HG02981 (cell line): ENCODE results near the gene DENND1B.
A peak's percentile ranks its signal among the peaks of the same experiment; 100 is the strongest.
"Not testable (repeated sequence)": the region's sequence is repeated elsewhere in the genome, so short reads cannot be mapped to it uniquely, and the experiment has no call there.

Experiments used
- ATAC-seq: cut with Tn5 transposase; IDR thresholded peaks from one replicate; pipeline ENCODE4 v1.9.1; 2021; ENCODE audit warnings: mild to moderate bottlenecking, moderate library complexity; ENCODE audit not compliant: unreplicated experiment

The DENND1B gene

DNA sequence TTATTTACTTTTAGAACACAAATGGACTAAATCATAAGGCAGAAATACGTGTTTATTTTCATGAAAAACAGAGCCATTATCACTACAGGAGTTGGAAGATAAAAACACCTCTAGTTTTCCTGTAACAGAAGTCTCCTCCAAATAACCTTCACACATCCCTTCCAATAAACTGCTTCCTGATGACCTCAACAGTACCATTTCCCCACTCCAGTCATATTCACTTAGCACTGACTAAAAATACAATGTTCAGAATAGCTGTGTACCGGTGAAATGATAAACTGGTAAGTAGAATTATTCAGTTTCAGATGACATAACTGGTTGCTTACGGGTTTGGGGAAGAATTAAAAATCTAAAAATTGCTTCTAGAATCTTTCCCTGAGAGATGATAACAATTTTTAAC is 137.9 kb downstream of the DENND1B start:
- ATAC-seq = no peak

DNA sequence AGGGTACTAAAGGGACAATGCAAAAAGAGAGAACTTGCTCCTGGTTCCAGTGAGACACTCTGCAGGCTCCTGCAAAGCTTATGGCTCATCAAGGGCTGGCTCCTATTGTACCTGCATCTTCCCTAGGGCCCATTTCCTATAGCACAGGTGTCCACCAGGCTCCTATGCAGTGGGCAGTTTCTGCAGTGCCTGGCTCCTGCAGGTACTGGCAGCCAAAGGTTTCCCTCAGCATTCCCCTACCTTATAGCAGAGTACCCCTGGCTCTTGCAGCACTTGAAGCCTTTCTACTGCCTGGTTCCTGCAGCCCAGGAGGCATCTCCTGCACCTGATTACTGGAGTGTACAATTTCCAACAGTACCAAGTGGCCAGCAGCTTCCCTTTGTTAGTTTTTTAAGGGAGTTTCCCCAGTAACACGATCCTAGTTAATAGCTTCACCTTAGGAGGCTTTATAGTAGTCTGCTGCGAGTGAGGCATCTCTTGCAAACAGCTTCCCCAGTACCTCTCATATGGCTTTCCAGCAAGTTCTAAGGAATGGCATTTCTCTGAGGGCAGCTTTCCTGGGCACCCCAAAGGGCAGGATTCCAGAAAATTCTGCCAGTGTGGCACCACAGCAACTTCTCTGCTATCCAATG is 141.7 kb downstream of the DENND1B start:
- no peak for ATAC-seq

DNA sequence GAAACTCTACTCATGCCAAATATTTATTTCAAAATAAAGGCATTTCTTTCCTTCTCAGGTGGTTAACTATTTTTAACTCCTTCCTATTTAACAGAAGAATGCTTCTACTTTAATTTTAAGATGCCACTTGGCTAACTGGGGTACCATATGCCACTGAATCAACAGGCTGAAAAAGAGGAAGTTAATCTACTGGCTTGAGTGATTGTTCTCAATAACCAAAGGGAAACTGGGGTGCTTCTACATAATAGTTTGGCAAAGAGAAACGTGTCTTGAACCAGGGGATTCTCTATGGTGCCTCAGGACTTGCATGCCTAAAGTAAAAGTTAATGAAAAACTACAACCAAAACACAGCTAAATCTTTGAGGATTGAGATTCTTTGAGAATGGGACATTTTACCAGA is 142.6 kb downstream of the DENND1B start:
- no peak for ATAC-seq

DNA sequence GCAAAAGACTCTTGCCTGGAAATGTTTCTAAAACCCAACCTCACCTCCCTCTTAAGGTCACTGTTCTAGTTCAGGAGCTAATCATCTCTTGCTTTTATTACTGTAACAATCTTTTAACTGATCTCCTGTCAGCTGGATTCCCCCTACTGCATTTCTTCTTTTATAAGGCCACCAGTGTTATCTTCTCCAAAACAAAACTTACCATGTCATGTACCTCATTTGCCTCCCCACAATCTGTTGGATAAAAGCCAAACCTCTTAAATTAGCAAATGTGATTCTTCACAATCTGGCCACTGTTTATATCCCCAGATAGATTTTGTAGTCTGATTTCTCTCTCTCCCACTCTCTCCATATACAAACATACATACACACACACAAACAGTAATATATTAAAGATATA is 143.3 kb downstream of the DENND1B start:
- no peak for ATAC-seq

DNA sequence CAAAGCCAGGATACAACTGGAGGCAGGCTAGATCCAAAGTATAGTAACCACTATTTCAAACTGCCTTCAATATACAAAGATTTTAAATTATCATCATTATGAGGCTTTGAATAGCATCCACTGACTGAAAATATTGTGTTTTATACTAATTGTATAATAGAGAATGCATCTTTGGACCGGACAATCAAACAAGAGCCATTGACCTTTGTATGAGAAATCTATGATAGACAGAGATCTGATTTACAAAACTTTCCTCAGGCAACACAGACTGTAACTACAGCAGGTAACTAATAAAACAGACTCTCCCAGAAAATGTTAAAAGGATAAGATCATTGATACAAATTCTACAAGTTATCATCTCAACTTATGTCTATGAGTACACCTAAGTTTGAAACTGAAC is 152.9 kb downstream of the DENND1B start:
- no peak for ATAC-seq

DNA sequence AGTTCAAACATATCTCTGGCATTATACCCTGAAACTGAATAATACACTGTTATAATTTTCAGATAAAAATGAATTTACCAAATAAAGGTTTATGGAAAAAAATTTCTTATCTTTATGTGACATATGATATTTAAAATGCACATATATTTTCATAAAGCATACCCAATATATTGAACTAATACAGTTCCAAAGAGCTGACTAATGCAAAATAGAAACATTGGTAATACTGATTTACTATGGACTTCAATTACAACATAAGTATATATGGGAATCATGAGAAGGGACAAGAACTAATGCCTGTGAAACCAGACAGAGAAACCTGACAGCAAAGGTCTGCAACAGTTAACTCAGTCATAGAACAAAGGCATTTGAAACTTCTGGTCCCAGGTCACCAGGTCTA is 153.5 kb downstream of the DENND1B start:
- ATAC-seq = no peak

DNA sequence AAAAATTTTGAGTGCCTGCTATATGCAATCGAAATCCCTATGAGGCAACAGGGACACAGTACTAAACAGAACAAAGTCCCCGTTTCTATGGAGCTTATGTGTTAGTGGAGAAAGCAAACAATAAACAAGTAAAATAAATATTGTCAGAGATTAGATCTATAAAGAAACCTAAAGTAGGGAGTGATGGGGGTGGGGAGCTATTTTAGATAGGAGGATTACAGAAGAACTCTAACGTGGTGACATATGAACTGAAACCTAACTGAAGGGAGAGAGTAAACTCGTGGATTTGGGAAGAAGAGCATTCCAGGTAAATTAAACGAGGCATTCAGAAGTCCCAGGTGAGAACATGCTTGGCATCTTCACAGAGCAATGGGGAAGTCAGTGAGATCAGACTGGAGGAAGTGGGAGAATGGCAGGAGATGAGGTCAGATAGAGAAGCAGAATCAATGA is 154.5 kb downstream of the DENND1B start:
- no peak for ATAC-seq

DNA sequence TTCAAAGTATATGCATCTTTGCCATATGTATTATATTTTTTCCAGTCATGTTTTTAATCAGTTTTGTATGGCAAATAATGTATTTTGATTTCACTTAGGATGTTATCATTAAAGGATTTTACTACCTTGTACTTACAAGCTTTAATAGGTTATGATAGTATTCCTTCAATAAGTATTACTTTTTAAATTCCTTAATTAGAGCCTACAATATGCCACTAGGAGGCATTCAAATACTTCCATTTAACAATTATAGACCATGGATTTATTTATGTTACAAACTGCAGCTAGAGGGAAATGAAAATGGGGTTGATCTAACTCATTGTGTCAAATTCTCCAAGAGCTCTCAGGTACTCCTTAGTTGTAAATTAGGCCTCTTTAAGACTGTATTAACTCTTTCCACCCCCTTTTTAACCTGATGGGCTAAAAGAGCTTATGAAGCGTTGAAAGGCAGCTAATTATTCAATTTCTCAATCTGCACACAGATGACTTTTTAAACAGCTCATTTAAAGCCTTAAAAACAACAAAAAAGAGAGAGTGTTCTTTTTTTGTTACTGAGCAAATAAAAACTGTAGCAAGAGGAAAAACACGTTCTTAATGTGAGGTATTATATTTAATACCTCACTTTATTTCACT is 156.2 kb downstream of the DENND1B start:
- ATAC-seq = no peak

DNA sequence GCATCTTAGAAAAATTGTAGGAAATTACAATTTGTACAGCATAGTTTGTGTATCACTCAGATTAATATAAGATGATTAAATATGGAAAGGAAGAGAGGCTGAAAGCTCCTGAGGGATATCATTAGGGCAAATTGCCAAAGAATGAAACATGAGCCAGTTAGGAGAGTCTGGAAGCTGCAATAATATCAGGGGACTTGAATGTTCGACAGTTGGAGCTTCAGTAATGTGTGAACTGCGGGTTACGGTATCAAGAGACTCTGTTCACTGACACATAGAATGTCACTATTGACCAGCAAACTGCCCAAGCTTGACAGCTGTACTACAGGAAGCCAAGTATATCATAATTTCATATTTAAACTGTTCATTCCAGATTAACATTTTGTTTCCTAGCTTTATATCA is 157.2 kb downstream of the DENND1B start:
- ATAC-seq = no peak

DNA sequence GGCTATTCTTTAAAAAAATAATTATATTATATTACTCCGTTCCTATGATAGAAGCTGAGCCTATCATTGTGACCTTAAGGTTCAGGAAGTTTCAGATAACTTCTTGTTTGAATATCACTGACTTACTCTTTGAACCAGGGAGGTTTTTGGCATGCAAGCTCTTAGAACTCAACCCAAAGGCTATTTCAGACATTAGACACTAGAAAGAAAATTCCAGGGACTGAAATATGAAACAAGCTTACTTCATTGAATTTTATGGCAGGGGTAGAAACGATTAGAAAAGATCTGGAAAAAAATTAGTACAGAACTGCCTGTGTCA is 159.6 kb downstream of the DENND1B start:
- no peak for ATAC-seq

DNA sequence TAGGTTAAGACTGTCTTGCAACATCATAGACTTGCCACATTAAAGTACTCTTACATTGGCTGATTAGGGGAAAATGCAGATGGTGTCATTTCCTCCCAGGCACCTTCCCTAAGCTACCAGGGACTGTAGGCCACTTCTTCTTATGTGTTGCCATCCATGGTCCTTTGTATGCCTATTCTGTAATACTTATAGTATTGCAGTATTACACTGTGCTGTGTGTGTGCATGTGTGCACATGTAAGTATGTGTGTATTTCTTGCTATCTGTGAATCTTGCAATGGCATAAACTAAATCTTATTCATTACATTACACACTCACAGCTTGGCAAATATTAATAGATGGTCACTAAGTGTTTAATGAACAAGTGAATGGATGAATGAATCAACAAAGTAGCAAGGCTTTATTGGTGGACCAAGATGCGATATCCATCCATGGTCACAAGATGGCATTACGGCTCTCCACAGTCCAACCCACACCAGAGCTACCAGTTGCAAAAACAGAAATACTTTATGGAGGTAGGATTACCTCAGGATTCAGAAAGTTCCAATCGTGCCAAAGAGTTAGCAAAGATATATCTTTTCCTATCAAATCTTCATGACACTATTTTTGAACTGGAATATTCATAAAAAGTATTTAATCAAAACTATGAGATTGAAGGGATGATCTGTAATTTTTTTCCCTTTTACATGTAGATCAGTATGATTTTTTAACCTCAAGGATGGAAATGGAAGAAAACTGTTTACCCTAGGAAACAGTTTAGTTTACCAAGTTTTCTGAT is 160.2 kb downstream of the DENND1B start:
- peak; percentile 86 for ATAC-seq

DNA sequence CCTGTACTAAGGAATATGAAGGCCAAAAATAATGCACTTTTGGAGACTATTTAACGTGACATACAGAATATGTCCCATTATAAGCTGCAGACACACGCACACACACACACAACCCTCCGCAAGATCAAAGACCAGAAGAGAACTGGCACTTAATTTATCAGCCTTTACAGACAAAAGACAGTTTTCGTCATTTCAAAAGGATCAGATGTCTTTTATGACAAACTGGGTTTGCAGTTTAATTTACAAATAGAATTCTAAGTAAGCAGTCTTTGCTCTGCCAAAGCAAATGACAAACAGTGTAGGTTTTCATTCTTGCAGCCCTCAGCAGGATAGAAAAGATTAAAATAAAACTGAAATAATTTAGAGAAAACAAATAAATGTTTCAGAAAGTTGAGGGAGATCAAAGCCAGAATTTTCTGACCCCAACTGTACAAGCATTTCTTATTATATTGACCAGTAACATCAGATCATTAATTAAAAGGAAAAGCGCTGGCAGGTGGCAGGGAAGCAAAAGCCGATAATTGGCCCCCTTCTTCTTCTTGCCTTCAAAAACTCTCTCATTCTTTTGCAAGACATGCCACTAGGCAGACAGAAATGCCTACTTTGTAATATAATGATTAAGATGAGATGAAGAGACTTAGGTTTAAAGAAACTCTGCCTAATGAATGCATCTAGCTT is 169.0 kb downstream of the DENND1B start:
- no peak for ATAC-seq

DNA sequence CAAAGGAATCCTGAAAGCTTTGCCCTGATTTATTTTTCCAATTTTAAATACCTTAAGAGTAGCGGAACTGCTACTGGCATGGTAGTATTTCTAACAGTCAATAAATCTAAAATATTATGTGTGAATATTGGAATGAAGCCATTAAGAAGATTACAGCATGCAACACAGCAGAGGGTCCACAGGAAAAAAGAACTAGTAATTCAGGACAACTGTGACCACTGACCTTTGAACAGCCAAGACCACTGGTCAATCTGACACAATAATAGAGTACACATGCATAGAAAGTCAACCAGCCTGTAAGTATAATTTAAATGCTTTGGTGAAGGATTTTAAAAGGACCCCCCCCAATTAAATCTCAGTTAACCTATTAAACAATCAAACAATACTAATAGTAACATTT is 171.0 kb downstream of the DENND1B start:
- no peak for ATAC-seq

DNA sequence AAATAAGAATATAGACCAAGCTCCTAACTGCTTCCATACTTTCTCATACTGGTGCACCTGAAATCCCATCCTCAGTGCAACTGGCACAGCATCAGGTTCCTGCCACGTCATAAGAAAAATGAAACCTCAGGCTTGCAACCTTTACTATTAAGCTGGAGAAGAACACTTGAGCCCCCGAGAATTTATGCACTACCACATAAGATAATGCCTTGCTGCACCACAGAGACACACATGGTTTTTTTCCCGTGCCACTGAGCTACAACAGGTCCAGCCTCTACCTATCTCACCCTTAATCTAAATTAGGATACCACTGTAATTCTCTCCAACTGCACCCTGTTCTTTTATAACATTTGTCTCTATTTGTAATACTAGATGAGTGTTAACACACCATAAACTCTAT is 174.5 kb downstream of the DENND1B start:
- no peak for ATAC-seq

DNA sequence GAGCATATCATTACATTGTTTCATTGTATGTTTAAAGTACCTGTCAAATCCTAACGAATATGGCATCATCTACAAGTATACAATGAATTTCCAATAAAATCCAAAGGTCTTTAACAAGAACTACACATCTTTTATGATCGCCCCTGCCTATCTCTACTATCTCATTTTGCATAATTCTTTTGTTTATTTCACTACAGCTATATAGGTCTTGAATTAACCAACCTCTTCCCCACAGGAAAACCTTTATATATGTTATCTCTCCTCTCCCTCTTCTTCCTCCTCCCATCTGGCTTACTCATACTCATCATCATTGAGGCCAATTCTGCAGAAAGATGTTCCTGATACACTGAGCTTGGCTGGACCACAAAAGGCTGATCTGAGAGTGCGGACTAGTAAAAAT is 175.5 kb downstream of the DENND1B start:
- no peak for ATAC-seq

DNA sequence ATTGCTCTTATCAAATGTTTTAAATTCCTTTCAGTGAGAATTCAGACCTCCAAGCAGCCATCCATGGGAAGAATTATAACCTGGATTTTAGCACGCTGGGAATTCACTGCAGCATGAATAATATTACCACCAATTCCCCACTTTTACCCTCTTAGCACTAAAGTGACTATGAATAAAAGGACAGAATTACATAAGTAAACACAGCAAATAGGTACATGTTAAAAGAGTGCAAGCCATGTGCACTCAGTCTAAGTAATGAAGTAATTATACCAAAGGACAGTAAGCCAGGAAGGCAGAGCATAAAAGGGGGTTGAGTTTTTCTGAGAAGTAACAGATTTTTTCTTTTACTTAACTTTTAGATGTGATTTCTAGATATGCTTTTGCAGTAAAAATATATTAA is 176.3 kb downstream of the DENND1B start:
- no peak for ATAC-seq

DNA sequence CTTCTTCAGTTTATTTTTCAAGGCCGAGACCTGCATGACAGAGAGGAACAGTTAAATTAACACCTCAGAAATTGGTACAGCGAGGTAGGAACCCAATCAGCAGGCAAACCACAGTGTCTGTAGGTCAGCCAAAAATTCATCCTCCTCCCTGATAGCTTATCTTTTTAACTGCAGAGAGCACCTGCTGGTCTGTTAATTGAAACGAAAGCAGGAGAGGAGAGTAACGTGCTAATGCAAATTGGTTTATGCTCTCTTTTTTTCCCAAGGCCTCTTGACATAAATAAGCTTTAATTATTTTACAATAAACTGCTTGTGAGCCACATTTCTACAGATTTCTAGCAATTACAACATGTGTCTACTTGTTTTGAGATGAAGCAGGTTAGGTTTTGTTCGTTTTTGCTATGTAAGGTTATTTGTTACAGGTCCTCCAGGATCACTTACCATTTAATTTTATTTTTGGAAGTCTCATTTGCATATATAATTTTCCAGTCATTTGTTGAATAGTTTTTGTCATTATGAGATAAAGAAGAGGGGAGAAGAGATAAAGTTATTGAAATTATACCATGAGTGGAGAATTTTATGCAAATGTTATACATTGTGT is 179.9 kb downstream of the DENND1B start:
- no peak for ATAC-seq

DNA sequence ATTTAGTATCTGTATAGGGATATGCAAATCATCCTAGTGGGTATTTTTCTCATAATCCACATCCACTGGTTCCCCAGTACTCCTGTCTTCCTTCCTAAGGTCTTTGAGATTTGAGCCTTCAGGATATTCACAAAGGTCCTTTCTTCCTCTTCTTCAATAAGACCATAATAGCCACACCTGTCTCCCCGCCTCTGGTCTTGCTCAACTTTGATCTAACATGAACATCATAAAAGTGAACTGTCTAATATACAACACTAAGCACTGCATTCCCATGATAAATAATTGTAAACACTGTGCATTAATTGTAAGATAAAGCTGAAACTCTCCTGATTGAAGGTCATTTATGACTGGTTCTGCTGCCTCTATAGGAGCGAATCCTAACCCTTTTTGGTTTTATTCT is 184.6 kb downstream of the DENND1B start:
- no peak for ATAC-seq

DNA sequence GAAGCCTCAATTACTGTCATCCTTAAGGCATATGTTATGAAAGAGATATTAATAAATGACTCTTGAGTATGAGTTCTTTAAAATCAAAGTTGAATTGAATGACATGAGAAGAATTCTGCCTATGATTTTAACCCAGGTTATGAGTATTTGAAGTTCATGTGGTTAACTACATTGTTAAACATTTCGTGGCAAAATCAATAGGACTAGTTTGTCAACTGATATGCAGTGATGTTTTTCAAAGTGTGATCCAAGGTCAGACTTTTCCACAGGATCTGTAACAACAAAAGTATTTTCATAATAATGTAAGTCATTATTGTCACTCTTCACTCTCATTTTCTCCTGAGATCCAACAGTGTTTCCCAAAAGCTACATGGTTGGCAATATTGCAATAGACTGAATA is 189.5 kb downstream of the DENND1B start:
- no peak for ATAC-seq

DNA sequence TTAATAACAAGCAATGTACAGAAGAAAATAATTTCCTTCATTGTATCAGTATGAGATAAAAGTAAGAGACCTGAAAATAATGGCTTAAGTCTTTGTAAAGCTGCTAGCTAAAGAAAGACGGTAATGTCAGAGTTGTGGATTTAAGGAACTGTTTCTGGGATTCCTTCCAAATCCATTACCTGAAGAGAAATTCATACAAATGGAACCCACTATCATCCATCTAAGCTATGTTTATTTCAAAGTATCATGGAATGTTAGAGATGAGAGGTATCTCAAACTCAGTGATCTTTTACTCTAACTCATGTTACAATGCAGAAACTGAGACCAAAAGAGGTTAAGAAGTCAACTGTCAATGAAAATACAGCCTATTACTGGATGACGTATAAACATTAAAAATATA is 197.7 kb downstream of the DENND1B start:
- no peak for ATAC-seq

DNA sequence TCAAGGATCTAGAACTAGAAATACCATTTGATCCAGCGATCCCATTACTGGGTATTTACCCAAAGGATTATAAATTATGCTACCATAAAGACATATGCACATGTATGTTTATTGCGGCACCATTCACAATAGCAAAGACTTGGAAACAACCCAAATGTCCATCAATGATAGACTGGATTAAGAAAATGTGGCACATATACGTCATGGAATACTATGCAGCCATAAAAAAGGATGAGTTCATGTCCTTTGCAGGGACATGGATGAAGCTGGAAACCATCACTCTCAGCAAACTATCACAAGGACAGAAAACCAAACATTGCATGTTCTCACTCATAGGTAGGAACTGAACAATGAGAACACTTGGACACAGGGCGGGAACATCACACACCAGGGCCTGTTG is 199.7 kb downstream of the DENND1B start:
- not testable (repeated sequence) for ATAC-seq
